K562 (cell line): Measurements from ENCODE around the gene TAF1D.

Experiments used
- CBX1 ChIP-seq: sonication (generic); IDR thresholded peaks from 2 replicates; pipeline ENCODE4 v1.6.1; 2016; ENCODE audit warnings: antibody characterized with exemption, low read depth, mild to moderate bottlenecking
- CTCF ChIP-seq, 3 experiments: IDR thresholded peaks in 2 of 3; conservative IDR thresholded peaks in 1 of 3; 2 replicates each; pipeline ENCODE4 v1.5.1; 2011 to 2012; ENCODE audit warnings: low read length in 3 of 3, mild to moderate bottlenecking in 3 of 3, control low read depth in 2 of 3, improper control_type of control experiment in 1 of 3, inconsistent platforms in 1 of 3, low read depth in 1 of 3, mixed read lengths in 1 of 3, moderate library complexity in 1 of 3; ENCODE audit not compliant: insufficient read depth in 2 of 3
- EP300 ChIP-seq: IDR thresholded peaks from 2 replicates; pipeline ENCODE4 v1.6.1; 2012; ENCODE audit warnings: low read length, improper control_type of control experiment
- EZH2 ChIP-seq: IDR thresholded peaks from 2 replicates; pipeline ENCODE4 v1.6.1; 2012; ENCODE audit warnings: low read depth, mild to moderate bottlenecking, inconsistent platforms, low read length, borderline replicate concordance
- FOS ChIP-seq: IDR thresholded peaks from 3 replicates; pipeline ENCODE4 v1.6.1; 2011; ENCODE audit not compliant: insufficient read length; ENCODE audit errors: extremely low read depth
- HDAC6 ChIP-seq: IDR thresholded peaks from 2 replicates; pipeline ENCODE4 v1.6.1; 2012; ENCODE audit warnings: low read depth, mild to moderate bottlenecking, control low read depth, inconsistent platforms, low read length, moderate library complexity
- PBX2 ChIP-seq, 2 experiments: IDR thresholded peaks in 1 of 2; conservative IDR thresholded peaks in 1 of 2; 2 replicates each; pipeline ENCODE4 v1.6.1; 2016; ENCODE audit warnings: low read depth in 2 of 2, mild to moderate bottlenecking in 1 of 2, missing compliant biosample characterization in 1 of 2, missing genetic modification characterization in 1 of 2, moderate library complexity in 1 of 2
- PCBP2 ChIP-seq: fragments of 200-400 bp; formaldehyde crosslinking; IDR thresholded peaks from 2 replicates; pipeline ENCODE4 v1.6.1; 2018; ENCODE audit warnings: low read length, low read depth, mild to moderate bottlenecking, moderate library complexity; ENCODE audit not compliant: poor library complexity, severe bottlenecking
- RBM39 ChIP-seq: fragments of 200-400 bp; formaldehyde crosslinking; optimal IDR thresholded peaks from 2 replicates; pipeline ENCODE3; 2018; ENCODE audit warnings: low read depth, low read length
- SAFB2 ChIP-seq: fragments of 200-400 bp; formaldehyde crosslinking; IDR thresholded peaks from 2 replicates; pipeline ENCODE4 v1.6.1; 2018; ENCODE audit warnings: borderline replicate concordance, low read length, low read depth, moderate library complexity; ENCODE audit not compliant: severe bottlenecking
- STAT5B ChIP-seq: fragments of 250-450 bp; sonication (Bioruptor Pico); IDR thresholded peaks from 2 replicates; pipeline ENCODE4 v1.8.0; 2021; ENCODE audit warnings: mild to moderate bottlenecking, inconsistent platforms
- TEAD4 ChIP-seq, 2 experiments: sonication (generic) in 1 of 2; formaldehyde crosslinking in 1 of 2; IDR thresholded peaks; 2 replicates each; pipeline versions ENCODE4 v1.6.1 to v1.8.0; 2012 to 2022; ENCODE audit warnings: borderline replicate concordance in 1 of 2, inconsistent platforms in 1 of 2, low read length in 1 of 2, mild to moderate bottlenecking in 1 of 2, missing genetic modification reagents in 1 of 2
- YY1 ChIP-seq, 3 experiments: IDR thresholded peaks; 2 replicates each; pipeline ENCODE4 v1.6.1; 2011; ENCODE audit warnings: low read length in 2 of 3, mild to moderate bottlenecking in 2 of 3, moderate library complexity in 2 of 3, borderline replicate concordance in 1 of 3, control low read depth in 1 of 3, low read depth in 1 of 3; ENCODE audit not compliant: insufficient read depth in 3 of 3, insufficient replicate concordance in 2 of 3, control insufficient read depth in 1 of 3, insufficient read length in 1 of 3; ENCODE audit errors: extremely low read depth in 1 of 3
- TF ChIP-seq, protein P1 (sequence below): sonication (generic); formaldehyde crosslinking; IDR thresholded peaks from 2 replicates; pipeline ENCODE4 v1.5.0; 2020; ENCODE audit warnings: missing genetic modification reagents

DNA sequence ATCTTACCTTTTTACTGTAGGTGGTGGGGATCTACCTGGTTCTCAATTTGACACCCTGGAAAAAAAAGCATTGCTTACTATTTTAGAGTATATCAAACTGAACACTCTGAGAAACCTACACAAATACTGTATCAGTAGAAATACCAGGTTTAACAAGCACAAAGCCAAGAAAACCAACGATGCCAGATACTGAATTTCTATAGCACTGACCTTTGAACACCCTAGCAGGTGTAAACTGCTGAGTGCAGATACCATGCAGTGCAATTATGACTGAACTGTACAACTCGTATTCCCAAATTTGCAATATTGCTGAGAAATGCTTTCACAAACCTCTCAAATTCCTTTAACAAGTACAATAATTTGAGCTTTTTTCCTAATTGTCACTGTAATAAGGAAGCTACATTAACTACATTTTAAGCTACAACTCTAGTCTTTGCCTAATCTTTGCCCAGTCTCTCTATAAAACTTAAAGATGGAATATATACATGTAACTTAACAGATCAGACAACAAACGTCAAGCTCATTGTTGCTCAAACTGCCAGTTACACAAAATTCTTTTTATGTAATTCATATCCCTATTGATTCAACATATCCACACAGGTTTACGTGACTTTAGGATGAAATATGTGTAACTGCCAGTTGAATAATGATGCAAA, 8.9 kb downstream of the TAF1D start:
- no peak for TF ChIP-seq RBM39
- TF ChIP-seq CTCF (IDR thresholded peaks at IDR 0.05 in 2 of 3, conservative IDR thresholded peaks at IDR 0.05 in 1 of 3; ENCODE audit: insufficient read depth in 2 of 3, low read depth in 1 of 3, low read length in 3 of 3): no peak
- no peak for TF ChIP-seq PBX2 (CRISPR knock-in tag; IDR thresholded peaks at IDR 0.05; ENCODE audit: low read depth)
- TF ChIP-seq PBX2 (tag; conservative IDR thresholded peaks at IDR 0.05; ENCODE audit: low read depth): no peak
- no peak for TF ChIP-seq TEAD4 (IDR thresholded peaks at IDR 0.05; ENCODE audit: low read length)
- no peak for TF ChIP-seq TEAD4 (CRISPR knock-in tag; IDR thresholded peaks at IDR 0.05; ENCODE audit: borderline replicate concordance)
- TF ChIP-seq STAT5B (CRISPR knock-in tag): no peak
- no peak for TF ChIP-seq FOS
- TF ChIP-seq CBX1: no peak
- TF ChIP-seq SAFB2: no peak
- TF ChIP-seq YY1 (IDR thresholded peaks at IDR 0.05; ENCODE audit: borderline replicate concordance in 1 of 3, control insufficient read depth in 1 of 3, extremely low read depth in 1 of 3, insufficient read depth in 3 of 3, insufficient read length in 1 of 3, insufficient replicate concordance in 2 of 3, low read depth in 1 of 3, low read length in 2 of 3): no peak
- TF ChIP-seq, protein P1, sequence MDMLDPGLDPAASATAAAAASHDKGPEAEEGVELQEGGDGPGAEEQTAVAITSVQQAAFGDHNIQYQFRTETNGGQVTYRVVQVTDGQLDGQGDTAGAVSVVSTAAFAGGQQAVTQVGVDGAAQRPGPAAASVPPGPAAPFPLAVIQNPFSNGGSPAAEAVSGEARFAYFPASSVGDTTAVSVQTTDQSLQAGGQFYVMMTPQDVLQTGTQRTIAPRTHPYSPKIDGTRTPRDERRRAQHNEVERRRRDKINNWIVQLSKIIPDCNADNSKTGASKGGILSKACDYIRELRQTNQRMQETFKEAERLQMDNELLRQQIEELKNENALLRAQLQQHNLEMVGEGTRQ (CRISPR knock-in tag): no peak
- TF ChIP-seq HDAC6: no peak
- TF ChIP-seq PCBP2: no peak
- no peak for TF ChIP-seq EP300
- TF ChIP-seq EZH2: no peak
